Measurements from ENCODE around the gene CAMK1D.

DNA sequence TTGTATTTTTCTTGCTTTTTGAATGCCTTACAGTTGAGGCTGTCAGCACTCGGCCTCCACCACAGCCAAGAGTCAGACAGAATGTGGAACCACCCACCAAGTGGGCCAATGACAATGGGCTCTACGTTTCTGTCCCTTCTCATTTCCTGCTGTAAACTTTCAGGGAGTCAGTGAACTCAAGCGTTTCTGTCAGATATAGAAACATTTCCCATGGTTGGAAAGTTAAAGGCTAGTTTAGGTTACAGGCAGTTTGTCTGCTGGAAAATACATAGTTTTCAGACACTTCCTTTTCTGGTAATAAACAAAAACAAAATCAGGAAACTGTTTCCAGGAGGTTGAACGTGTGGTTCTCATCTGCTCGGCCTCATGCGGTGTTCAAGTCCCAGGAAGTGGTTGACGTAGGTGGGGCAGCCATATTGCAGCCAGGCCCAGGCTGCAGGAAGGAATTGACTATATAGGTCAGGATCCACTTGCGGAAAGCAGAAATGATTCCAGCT lies 245.1 kb downstream of the CAMK1D start:
- TF ChIP-seq BRCA1 (IDR thresholded peaks at IDR 0.05; ENCODE audit: low read depth, low read length) (no peak), CREB1 (IDR thresholded peaks at IDR 0.05) (no peak)
- TF ChIP-seq, protein P1, sequence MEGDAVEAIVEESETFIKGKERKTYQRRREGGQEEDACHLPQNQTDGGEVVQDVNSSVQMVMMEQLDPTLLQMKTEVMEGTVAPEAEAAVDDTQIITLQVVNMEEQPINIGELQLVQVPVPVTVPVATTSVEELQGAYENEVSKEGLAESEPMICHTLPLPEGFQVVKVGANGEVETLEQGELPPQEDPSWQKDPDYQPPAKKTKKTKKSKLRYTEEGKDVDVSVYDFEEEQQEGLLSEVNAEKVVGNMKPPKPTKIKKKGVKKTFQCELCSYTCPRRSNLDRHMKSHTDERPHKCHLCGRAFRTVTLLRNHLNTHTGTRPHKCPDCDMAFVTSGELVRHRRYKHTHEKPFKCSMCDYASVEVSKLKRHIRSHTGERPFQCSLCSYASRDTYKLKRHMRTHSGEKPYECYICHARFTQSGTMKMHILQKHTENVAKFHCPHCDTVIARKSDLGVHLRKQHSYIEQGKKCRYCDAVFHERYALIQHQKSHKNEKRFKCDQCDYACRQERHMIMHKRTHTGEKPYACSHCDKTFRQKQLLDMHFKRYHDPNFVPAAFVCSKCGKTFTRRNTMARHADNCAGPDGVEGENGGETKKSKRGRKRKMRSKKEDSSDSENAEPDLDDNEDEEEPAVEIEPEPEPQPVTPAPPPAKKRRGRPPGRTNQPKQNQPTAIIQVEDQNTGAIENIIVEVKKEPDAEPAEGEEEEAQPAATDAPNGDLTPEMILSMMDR (IDR thresholded peaks at IDR 0.05; ENCODE audit: control extremely low read depth in 1 of 3, insufficient read depth in 1 of 3, low read depth in 1 of 3, low read length in 3 of 3) = no peak

Measured in H1 (cell line).